Measurements from ENCODE around the gene LPCAT4.

DNA sequence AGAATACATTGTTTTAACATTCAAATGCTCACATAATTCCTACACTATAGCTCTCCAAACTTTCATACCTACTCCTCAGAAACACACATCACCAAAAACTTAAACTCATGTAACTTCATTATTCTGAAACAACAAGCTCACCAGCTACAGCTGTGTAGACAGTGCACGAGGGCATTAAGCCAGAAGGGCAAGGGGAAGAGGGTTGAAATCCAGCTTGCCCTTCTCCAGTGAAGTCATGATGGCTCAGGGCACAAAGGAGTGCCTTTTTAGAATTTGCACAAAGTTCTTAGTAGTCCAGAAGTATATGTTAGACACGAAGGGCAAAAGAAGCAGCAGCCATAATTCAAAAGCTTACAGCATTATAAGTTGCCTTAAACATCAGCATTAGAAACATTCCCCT lies 38.0 kb downstream of the LPCAT4 start:
- TF ChIP-seq, protein P1, sequence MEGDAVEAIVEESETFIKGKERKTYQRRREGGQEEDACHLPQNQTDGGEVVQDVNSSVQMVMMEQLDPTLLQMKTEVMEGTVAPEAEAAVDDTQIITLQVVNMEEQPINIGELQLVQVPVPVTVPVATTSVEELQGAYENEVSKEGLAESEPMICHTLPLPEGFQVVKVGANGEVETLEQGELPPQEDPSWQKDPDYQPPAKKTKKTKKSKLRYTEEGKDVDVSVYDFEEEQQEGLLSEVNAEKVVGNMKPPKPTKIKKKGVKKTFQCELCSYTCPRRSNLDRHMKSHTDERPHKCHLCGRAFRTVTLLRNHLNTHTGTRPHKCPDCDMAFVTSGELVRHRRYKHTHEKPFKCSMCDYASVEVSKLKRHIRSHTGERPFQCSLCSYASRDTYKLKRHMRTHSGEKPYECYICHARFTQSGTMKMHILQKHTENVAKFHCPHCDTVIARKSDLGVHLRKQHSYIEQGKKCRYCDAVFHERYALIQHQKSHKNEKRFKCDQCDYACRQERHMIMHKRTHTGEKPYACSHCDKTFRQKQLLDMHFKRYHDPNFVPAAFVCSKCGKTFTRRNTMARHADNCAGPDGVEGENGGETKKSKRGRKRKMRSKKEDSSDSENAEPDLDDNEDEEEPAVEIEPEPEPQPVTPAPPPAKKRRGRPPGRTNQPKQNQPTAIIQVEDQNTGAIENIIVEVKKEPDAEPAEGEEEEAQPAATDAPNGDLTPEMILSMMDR (IDR thresholded peaks at IDR 0.05): no peak
- TF ChIP-seq POLR2A (IDR thresholded peaks at IDR 0.05) (no peak), POLR2AphosphoS5 (IDR thresholded peaks at IDR 0.05) (no peak), EP300 (IDR thresholded peaks at IDR 0.05) (no peak)

Data from upper lobe of left lung (tissue), 4 donors.